Measurements from ENCODE around the gene ST6GALNAC3. TPM values are rescaled to one million over a fixed set of nuclear protein-coding genes. Genes with fewer than 3 reads are reported as not detected.

The ST6GALNAC3 gene
- total and polyA plus RNA-seq, 3 donors from 2014 or later, result 0.46 to 0.87 (median 0.74) TPM

GRCh38 chr1:76477156-76477555 lies 402.6 kb downstream of the ST6GALNAC3 start:
- intact Hi-C loops (cut with DNase I; ENCODE audit: low total_unique reads), result no loop called here
- Histone ChIP-seq H3K27me3 (no peaks in the 10 kb centered on the region), H3K4me1 (no peaks in the 10 kb centered on the region), H3K4me3 (no peak overlapping the region), H3K9me3 (no peaks in the 10 kb centered on the region), H3K36me3 (ENCODE audit: low read depth, missing control alignments) (no peaks in the 10 kb centered on the region), H3K27ac (no peak overlapping the region)
- no peak for TF ChIP-seq POLR2A (IDR thresholded peaks at IDR 0.05)
- no peak for TF ChIP-seq CTCF (IDR thresholded peaks at IDR 0.05)
- no peak for DNase-seq

- Histone ChIP-seq H3K4me1 (no peaks in the 10 kb centered on the region), H3K27me3 (no peaks in the 10 kb centered on the region), H3K9me3 (no peaks in the 10 kb centered on the region), H3K36me3 (ENCODE audit: low read depth, missing control alignments) (no peaks in the 10 kb centered on the region), H3K4me3 (no peak overlapping the region), H3K27ac (no peak overlapping the region)
- intact Hi-C loops (cut with DNase I; ENCODE audit: low total_unique reads), result no loop called here
- no peak for DNase-seq
- TF ChIP-seq CTCF (IDR thresholded peaks at IDR 0.05) (no peak), POLR2A (IDR thresholded peaks at IDR 0.05) (no peak)
Measured at GRCh38 chr1:76480827-76481226, 406.3 kb downstream of the ST6GALNAC3 start.

- TF ChIP-seq POLR2A (IDR thresholded peaks at IDR 0.05) (no peak), CTCF (IDR thresholded peaks at IDR 0.05) (no peak)
- H3K27ac ChIP-seq, result no peak overlapping the region
- H3K9me3 ChIP-seq, result no peaks in the 10 kb centered on the region
- WGBS, 2 donors, result 85 to 98% methylated on average over 1 of the region's 1 CpG
- DNase-seq, result no peak
- intact Hi-C loops (cut with DNase I; ENCODE audit: low total_unique reads), result no loop called here
- H3K4me1 ChIP-seq, result no peaks in the 10 kb centered on the region
- no peaks in the 10 kb centered on the region for H3K36me3 ChIP-seq (ENCODE audit: low read depth, missing control alignments)
- no peaks in the 10 kb centered on the region for H3K27me3 ChIP-seq
- no peak overlapping the region for H3K4me3 ChIP-seq
Measured at GRCh38 chr1:76481672-76482071, 407.1 kb downstream of the ST6GALNAC3 start.

GRCh38 chr1:76482272-76482671 lies 407.7 kb downstream of the ST6GALNAC3 start:
- Histone ChIP-seq H3K27ac (no peak overlapping the region), H3K36me3 (ENCODE audit: low read depth, missing control alignments) (no peaks in the 10 kb centered on the region), H3K9me3 (no peaks in the 10 kb centered on the region), H3K27me3 (no peaks in the 10 kb centered on the region), H3K4me3 (no peak overlapping the region), H3K4me1 (no peaks in the 10 kb centered on the region)
- intact Hi-C loops (cut with DNase I; ENCODE audit: low total_unique reads), result no loop called here
- WGBS, 2 donors, result 49 to 57% methylated on average over 2 of the region's 2 CpGs
- no peak for TF ChIP-seq POLR2A (IDR thresholded peaks at IDR 0.05)
- no peak for TF ChIP-seq CTCF (IDR thresholded peaks at IDR 0.05)
- no peak for DNase-seq

- H3K9me3 ChIP-seq, result no peaks in the 10 kb centered on the region
- H3K27me3 ChIP-seq, result no peaks in the 10 kb centered on the region
- no peaks in the 10 kb centered on the region for H3K36me3 ChIP-seq (ENCODE audit: low read depth, missing control alignments)
- intact Hi-C loops (cut with DNase I; ENCODE audit: low total_unique reads), result no loop called here
- no peaks in the 10 kb centered on the region for H3K4me1 ChIP-seq
- 52 to 62% methylated on average over 2 of the region's 2 CpGs for WGBS, 2 donors
- no peak overlapping the region for H3K4me3 ChIP-seq
- no peak overlapping the region for H3K27ac ChIP-seq
- TF ChIP-seq CTCF (IDR thresholded peaks at IDR 0.05) (no peak), POLR2A (IDR thresholded peaks at IDR 0.05) (no peak)
- no peak for DNase-seq
Measured at GRCh38 chr1:76491737-76492136, 417.2 kb downstream of the ST6GALNAC3 start.

Data from testis (tissue), 3 donors.